Measurements from ENCODE around the gene HIC2.

DNA sequence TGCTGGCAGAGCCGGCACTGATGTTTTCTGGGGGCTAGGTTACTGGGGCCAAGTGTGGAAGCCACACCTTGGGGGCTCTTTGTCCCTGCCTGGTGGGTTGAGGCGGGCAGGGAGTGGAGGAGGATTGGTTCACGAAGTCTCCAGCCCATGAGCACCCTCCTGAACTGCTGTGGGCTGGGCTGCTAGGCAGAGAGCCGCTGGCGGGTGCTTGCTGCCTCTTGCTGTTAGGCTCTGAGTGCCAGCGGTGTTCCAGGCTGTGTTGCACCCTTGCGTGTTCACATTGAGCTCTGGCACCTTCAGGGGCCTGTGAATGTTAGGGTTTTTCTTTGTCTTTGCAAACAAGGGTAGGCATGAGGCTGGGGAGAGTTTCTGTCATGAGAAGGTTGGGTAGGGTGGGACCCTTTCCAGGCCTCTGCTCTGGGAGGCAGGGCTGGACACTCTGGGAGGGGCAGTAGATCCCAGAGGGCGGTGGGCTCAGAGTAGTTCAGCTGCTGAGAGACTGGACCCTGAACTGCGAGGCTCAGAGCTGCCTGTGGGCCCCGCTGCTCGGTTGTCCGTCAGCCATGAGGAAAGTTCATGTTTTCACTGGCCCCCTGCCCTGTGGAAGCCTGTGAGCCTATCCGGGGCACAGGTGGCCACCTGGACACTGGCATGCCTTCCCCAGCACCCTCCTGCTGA, 26.0 kb downstream of the HIC2 start:
- TF ChIP-seq EZH2 (IDR thresholded peaks at IDR 0.05; ENCODE audit: low read length, unreplicated experiment): no peak
- no peak for TF ChIP-seq CTCF (conservative IDR thresholded peaks at IDR 0.05; ENCODE audit: low read depth, low read length)
